ENCODE measurements around the gene CLCA1. TPM values are rescaled to one million over a fixed set of nuclear protein-coding genes. Genes with fewer than 3 reads are reported as not detected.

CLCA1 gene
- total RNA-seq, 1 experiment from 2014 or later, result 0.08 TPM

- CTCF ChIA-PET, result interaction anchor here (0.6 kb wide), 1 partner anchor 199 kb away, joined by 3 read pairs; the partner anchor contains the start of gene SH3GLB1
- Histone ChIP-seq H3K27ac (ENCODE audit: low read length) (no peak overlapping the region), H3K9me3 (ENCODE audit: control insufficient read depth, insufficient read depth, low read depth, low read length) (no peaks in the 10 kb centered on the region), H3K27me3 (ENCODE audit: control insufficient read depth, insufficient read depth, low read length) (peaks cover 5% of the 10 kb centered on the region), H3K4me3 (ENCODE audit: low read depth in 2 of 2, low read length in 2 of 2) (no peak overlapping the region), H3K4me1 (ENCODE audit: control insufficient read depth, insufficient read depth, low read length) (peaks cover 4% of the 10 kb centered on the region; the same call in 1 of the 2 replicates), H3K36me3 (ENCODE audit: control insufficient read depth, insufficient read depth, low read length) (no peaks in the 10 kb centered on the region)
- ATAC-seq (no peak), DNase-seq (ENCODE audit: low read depth, low spot score) (no peak)
- no peak for TF ChIP-seq SIN3A (IDR thresholded peaks at IDR 0.05; ENCODE audit: borderline replicate concordance, insufficient read depth, low read depth, low read length)
- no peak for TF ChIP-seq TCF7L2 (IDR thresholded peaks at IDR 0.05; ENCODE audit: low read depth, low read length)
- TF ChIP-seq, protein P1, sequence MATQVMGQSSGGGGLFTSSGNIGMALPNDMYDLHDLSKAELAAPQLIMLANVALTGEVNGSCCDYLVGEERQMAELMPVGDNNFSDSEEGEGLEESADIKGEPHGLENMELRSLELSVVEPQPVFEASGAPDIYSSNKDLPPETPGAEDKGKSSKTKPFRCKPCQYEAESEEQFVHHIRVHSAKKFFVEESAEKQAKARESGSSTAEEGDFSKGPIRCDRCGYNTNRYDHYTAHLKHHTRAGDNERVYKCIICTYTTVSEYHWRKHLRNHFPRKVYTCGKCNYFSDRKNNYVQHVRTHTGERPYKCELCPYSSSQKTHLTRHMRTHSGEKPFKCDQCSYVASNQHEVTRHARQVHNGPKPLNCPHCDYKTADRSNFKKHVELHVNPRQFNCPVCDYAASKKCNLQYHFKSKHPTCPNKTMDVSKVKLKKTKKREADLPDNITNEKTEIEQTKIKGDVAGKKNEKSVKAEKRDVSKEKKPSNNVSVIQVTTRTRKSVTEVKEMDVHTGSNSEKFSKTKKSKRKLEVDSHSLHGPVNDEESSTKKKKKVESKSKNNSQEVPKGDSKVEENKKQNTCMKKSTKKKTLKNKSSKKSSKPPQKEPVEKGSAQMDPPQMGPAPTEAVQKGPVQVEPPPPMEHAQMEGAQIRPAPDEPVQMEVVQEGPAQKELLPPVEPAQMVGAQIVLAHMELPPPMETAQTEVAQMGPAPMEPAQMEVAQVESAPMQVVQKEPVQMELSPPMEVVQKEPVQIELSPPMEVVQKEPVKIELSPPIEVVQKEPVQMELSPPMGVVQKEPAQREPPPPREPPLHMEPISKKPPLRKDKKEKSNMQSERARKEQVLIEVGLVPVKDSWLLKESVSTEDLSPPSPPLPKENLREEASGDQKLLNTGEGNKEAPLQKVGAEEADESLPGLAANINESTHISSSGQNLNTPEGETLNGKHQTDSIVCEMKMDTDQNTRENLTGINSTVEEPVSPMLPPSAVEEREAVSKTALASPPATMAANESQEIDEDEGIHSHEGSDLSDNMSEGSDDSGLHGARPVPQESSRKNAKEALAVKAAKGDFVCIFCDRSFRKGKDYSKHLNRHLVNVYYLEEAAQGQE (IDR thresholded peaks at IDR 0.05; ENCODE audit: insufficient read depth in 1 of 2, low read depth in 2 of 2, low read length in 1 of 2), result no peak
- TF ChIP-seq CTCF (IDR thresholded peaks at IDR 0.05), result no peak
- no peak for TF ChIP-seq POLR2AphosphoS5 (IDR thresholded peaks at IDR 0.05; ENCODE audit: low read depth, low read length)
- in situ Hi-C loops (cut with HindIII; ENCODE audit: low pct_unique_long_range_greater_than_20kb, low sequenced_read_pairs) (no loop called here), intact Hi-C loops (cut with micrococcal nuclease; ENCODE audit: unreplicated experiment) (no loop called here)
- POLR2A ChIA-PET, result no interaction called here
- BruUV-seq (replicated peaks), result no TSS peak
These were observed 36.8 kb downstream of the CLCA1 start for GRCh38 chr1:86505564-86505902.

GRCh38 chr1:86507935-86508582, 39.3 kb downstream of the CLCA1 start:
- ChIA-PET CTCF (interaction anchor here (1.2 kb wide), 1 partner anchor 128 kb away, joined by 3 read pairs; no protein-coding TSS in a partner anchor), POLR2A (no interaction called here)
- BruUV-seq (replicated peaks), result no TSS peak
- no peak for DNase-seq (ENCODE audit: low read depth, low spot score)
- Histone ChIP-seq H3K9me3 (ENCODE audit: control insufficient read depth, insufficient read depth, low read depth, low read length) (no peaks in the 10 kb centered on the region), H3K36me3 (ENCODE audit: control insufficient read depth, insufficient read depth, low read length) (no peaks in the 10 kb centered on the region), H3K4me3 (ENCODE audit: low read depth in 2 of 2, low read length in 2 of 2) (no peak overlapping the region), H3K27me3 (ENCODE audit: control insufficient read depth, insufficient read depth, low read length) (peaks cover 5% of the 10 kb centered on the region; the same call in 1 of the 2 replicates), H3K4me1 (ENCODE audit: control insufficient read depth, insufficient read depth, low read length) (no peaks in the 10 kb centered on the region), H3K27ac (ENCODE audit: low read length) (no peak overlapping the region)
- intact Hi-C loops (cut with micrococcal nuclease; ENCODE audit: unreplicated experiment), result no loop called here
- in situ Hi-C loops (cut with HindIII; ENCODE audit: low pct_unique_long_range_greater_than_20kb, low sequenced_read_pairs), result no loop called here
- TF ChIP-seq CTCF (IDR thresholded peaks at IDR 0.05), result peak; percentile 83
- TF ChIP-seq, protein P1 (IDR thresholded peaks at IDR 0.05; ENCODE audit: insufficient read depth in 1 of 2, low read depth in 2 of 2, low read length in 1 of 2), result no peak
- ATAC-seq, result peak; percentile 65; the same call in 1 of the 2 replicates
